HCT116 (cell line): ENCODE measurements around the gene SNRPF. TPM values are rescaled to one million over a fixed set of nuclear protein-coding genes. Genes with fewer than 3 reads are reported as not detected.
A peak's percentile ranks its signal among the peaks of the same experiment; 100 is the strongest.

Experiments used
- ATAC-seq: fragments of 200-7000 bp; cut with Tn5 transposase; 2 replicates; pipeline ENCODE4 v1.9.1; 2020; ENCODE audit warnings: mild to moderate bottlenecking, moderate library complexity
- BruUV-seq: library from RNA; stranded (reverse); fragments of 400-500 nt; replicated peaks from 2 replicates; lab custom pipeline; 2021; lab: Mats Ljungman, UMichigan
- CTCF ChIA-PET: fragments of 300-600 bp; sonication (Branson Sonifier 250); formaldehyde crosslinking; loops from one replicate; lab custom pipeline; 2021; ENCODE audit warnings: antibody characterized with exemption; lab: Charles Lee
- POLR2A ChIA-PET: fragments of 300-600, 350-600 bp; sonication (Branson Sonifier 250); formaldehyde crosslinking; loops from one replicate; lab custom pipeline; 2021; ENCODE audit warnings: antibody characterized with exemption; lab: Charles Lee
- RAD21 ChIA-PET, 2 experiments: fragments of 300-600 bp; sonication (Branson Sonifier 250); formaldehyde crosslinking; loops; one replicate each; lab custom pipeline; 2023; ENCODE audit warnings: low total read pairs in 2 of 2; ENCODE audit not compliant: uncharacterized antibody in 2 of 2, unreplicated experiment in 2 of 2, low non-redundant PET in 1 of 2; lab: Charles Lee
- DNase-seq: peaks from one replicate; pipeline ENCODE4 v3.0.0-alpha.2; 2010; ENCODE audit warnings: low read depth, low spot score
- H2AFZ ChIP-seq: fragments of 200-600 bp; shearing (Covaris generic), sonication (generic); 2 replicates; pipeline ENCODE4 v1.6.1; 2017; ENCODE audit warnings: low read depth, mixed run types, mixed read lengths, antibody characterized with exemption, low read length; ENCODE audit not compliant: poor library complexity, severe bottlenecking
- H3K27ac ChIP-seq: 2 replicates; pipeline ENCODE4 v1.5.1; 2012; ENCODE audit warnings: low read depth, low read length
- H3K27me3 ChIP-seq: fragments of 200-600 bp; sonication (generic); 2 replicates; pipeline ENCODE4 v1.6.1; 2016; ENCODE audit warnings: mixed run types, low read length, mixed read lengths; ENCODE audit not compliant: insufficient read depth
- H3K36me3 ChIP-seq, 2 experiments: fragments of 200-500 bp in 1 of 2; fragments of 200-600 bp in 1 of 2; sonication (Bioruptor generic) in 1 of 2; sonication (generic) in 1 of 2; 2 replicates each; pipeline versions ENCODE4 v1.5.1 to v1.6.1; 2014 to 2016; ENCODE audit warnings: low read length in 2 of 2, inconsistent platforms in 1 of 2, mixed read lengths in 1 of 2, mixed run types in 1 of 2; ENCODE audit not compliant: insufficient read depth in 2 of 2, control insufficient read depth in 1 of 2
- H3K4me1 ChIP-seq, 2 experiments: fragments of 200-600 bp in 1 of 2; sonication (generic) in 1 of 2; 2 replicates each; pipeline versions ENCODE4 v1.5.1 to v1.6.1; 2012 to 2017; ENCODE audit warnings: low read length in 2 of 2, inconsistent platforms in 1 of 2, mild to moderate bottlenecking in 1 of 2, mixed read lengths in 1 of 2, mixed run types in 1 of 2, moderate library complexity in 1 of 2; ENCODE audit not compliant: insufficient read depth in 2 of 2, control insufficient read depth in 1 of 2
- H3K4me2 ChIP-seq: fragments of 200-600 bp; sonication (generic); 2 replicates; pipeline ENCODE4 v1.6.1; 2017; ENCODE audit warnings: mixed run types, low read length, mixed read lengths
- H3K4me3 ChIP-seq, 2 experiments: fragments of 200-600 bp in 1 of 2; sonication (generic) in 1 of 2; replicated peaks in 1 of 2; 2 replicates each; pipeline ENCODE4 v1.5.1; 2011 to 2016; ENCODE audit warnings: low read length in 2 of 2, control low read depth in 1 of 2, low read depth in 1 of 2, mild to moderate bottlenecking in 1 of 2, mixed read lengths in 1 of 2, mixed run types in 1 of 2
- H3K79me2 ChIP-seq: fragments of 200-600 bp; sonication (generic); 2 replicates; pipeline ENCODE4 v1.6.1; 2017; ENCODE audit warnings: mild to moderate bottlenecking, mixed run types, low read length, moderate library complexity, mixed read lengths; ENCODE audit not compliant: insufficient read depth
- H3K9ac ChIP-seq: fragments of 200-600 bp; sonication (generic); 2 replicates; pipeline ENCODE4 v1.6.1; 2016; ENCODE audit warnings: low read length, mixed read lengths
- H3K9me2 ChIP-seq: fragments of 200-600 bp; sonication (generic), shearing (Covaris generic); 2 replicates; pipeline ENCODE4 v1.6.1; 2017; ENCODE audit warnings: mixed run types, mild to moderate bottlenecking, moderate library complexity; ENCODE audit not compliant: insufficient read depth
- H3K9me3 ChIP-seq, 2 experiments: fragments of 200-500 bp in 1 of 2; fragments of 200-600 bp in 1 of 2; sonication (Bioruptor generic) in 1 of 2; sonication (generic) in 1 of 2; 2 replicates each; pipeline ENCODE4 v1.6.1; 2014 to 2017; ENCODE audit warnings: low read length in 2 of 2, mixed read lengths in 2 of 2, inconsistent platforms in 1 of 2, low read depth in 1 of 2, mild to moderate bottlenecking in 1 of 2, mixed run types in 1 of 2, moderate library complexity in 1 of 2; ENCODE audit not compliant: control insufficient read depth in 1 of 2, insufficient read depth in 1 of 2
- H4K20me1 ChIP-seq: fragments of 200-600 bp; sonication (generic), shearing (Covaris generic); 2 replicates; pipeline ENCODE4 v1.6.1; 2017; ENCODE audit warnings: mixed run types, mild to moderate bottlenecking, moderate library complexity; ENCODE audit not compliant: insufficient read depth
- CBX3 ChIP-seq: IDR thresholded peaks from 2 replicates; pipeline ENCODE4 v1.6.1; 2012; ENCODE audit warnings: low read depth
- EGR1 ChIP-seq: IDR thresholded peaks from 2 replicates; pipeline ENCODE4 v1.6.1; 2012; ENCODE audit warnings: low read depth
- ELF1 ChIP-seq: IDR thresholded peaks from 2 replicates; pipeline ENCODE4 v1.6.1; 2012; ENCODE audit warnings: low read depth, borderline replicate concordance
- EZH2 ChIP-seq: fragments of 200-600 bp; sonication (generic); IDR thresholded peaks from 2 replicates; pipeline ENCODE4 v1.6.1; 2017; ENCODE audit warnings: antibody characterized with exemption, mixed run types
- FOSL1 ChIP-seq: IDR thresholded peaks from 2 replicates; pipeline ENCODE4 v1.6.1; 2012; ENCODE audit warnings: low read depth
- JUND ChIP-seq: IDR thresholded peaks from 2 replicates; pipeline ENCODE4 v1.6.1; 2012
- POLR2A ChIP-seq: IDR thresholded peaks from 2 replicates; pipeline ENCODE4 v1.7.0; 2011; ENCODE audit warnings: borderline replicate concordance; ENCODE audit not compliant: insufficient read depth, insufficient read length; ENCODE audit errors: extremely low read depth
- POLR2AphosphoS5 ChIP-seq: IDR thresholded peaks from 2 replicates; pipeline ENCODE4 v1.6.1; 2011; ENCODE audit warnings: mild to moderate bottlenecking, low read depth, low read length, moderate library complexity
- SP1 ChIP-seq: IDR thresholded peaks from 2 replicates; pipeline ENCODE4 v1.6.1; 2012; ENCODE audit warnings: low read depth
- SRF ChIP-seq: IDR thresholded peaks from 2 replicates; pipeline ENCODE4 v1.6.1; 2012; ENCODE audit warnings: low read depth
- intact Hi-C: fragments of 100-400 bp; cut with micrococcal nuclease; formaldehyde crosslinking; loops from 2 replicates; pipeline ENCODE4 v1.10.0; 2022
- total RNA-seq: library from RNA; stranded (reverse); gene quantifications from one replicate; pipeline ENCODE4 v1.2.1, GENCODE V29; 2021; ENCODE audit not compliant: unreplicated experiment
- TF ChIP-seq, protein P1 (sequence below): IDR thresholded peaks from 2 replicates; pipeline ENCODE4 v1.6.1; 2012
- TF ChIP-seq, protein P2 (sequence below): IDR thresholded peaks from 2 replicates; pipeline ENCODE4 v1.6.1; 2011; ENCODE audit warnings: mild to moderate bottlenecking, low read length, moderate library complexity; ENCODE audit not compliant: insufficient replicate concordance; ENCODE audit errors: extremely low read depth
- TF ChIP-seq, protein P3 (sequence below): IDR thresholded peaks from 2 replicates; pipeline ENCODE4 v1.6.1; 2012; ENCODE audit warnings: low read depth

SNRPF gene
- total RNA-seq, 1 experiment from 2014 or later: 56.3 TPM

DNA sequence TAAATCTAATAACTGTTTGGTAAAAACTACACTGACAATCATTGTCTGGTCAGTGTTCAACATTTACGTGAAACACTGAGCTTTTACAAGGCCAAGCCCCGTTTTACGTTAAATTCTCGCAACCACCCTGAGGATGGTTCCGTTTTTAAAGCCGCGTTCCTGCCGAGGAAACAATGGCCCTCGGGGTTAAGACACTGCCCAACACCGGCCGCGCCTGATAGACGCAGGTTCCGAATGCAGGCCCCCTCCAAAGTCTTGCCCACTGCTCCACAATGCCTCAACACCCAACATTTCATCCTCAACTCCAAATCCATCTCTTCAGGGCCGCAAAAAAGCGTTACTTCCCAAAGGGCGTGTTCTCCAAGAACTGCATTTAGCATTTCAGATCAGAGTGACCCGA is 953 bp upstream of the SNRPF start:
- Histone ChIP-seq H3K9me2 (no peaks in the 10 kb centered on the region), H3K4me2 (peak overlapping the region; percentile 65), H3K9ac (no peak overlapping the region), H3K9me3 (no peaks in the 10 kb centered on the region), H3K36me3 (peaks cover 13 to 21% of the 10 kb centered on the region in 2 experiments), H3K4me3 (peak overlapping the region in 1 of 2 experiments; percentile 94; a peak in 2 of 4 replicates), H4K20me1 (peaks cover 8% of the 10 kb centered on the region; the same call in 1 of the 2 replicates), H2AFZ (no peak overlapping the region), H3K79me2 (peaks cover 41% of the 10 kb centered on the region)
- POLR2A ChIA-PET: no interaction called here
- intact Hi-C loops: no loop called here
- no peak for DNase-seq
- TSS peak; percentile 52 for BruUV-seq
- TF ChIP-seq EZH2: no peak
- TF ChIP-seq, protein P1, sequence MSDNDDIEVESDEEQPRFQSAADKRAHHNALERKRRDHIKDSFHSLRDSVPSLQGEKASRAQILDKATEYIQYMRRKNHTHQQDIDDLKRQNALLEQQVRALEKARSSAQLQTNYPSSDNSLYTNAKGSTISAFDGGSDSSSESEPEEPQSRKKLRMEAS: no peak
- no peak for TF ChIP-seq JUND
- TF ChIP-seq FOSL1: no peak
- TF ChIP-seq POLR2A: no peak
- TF ChIP-seq, protein P2, sequence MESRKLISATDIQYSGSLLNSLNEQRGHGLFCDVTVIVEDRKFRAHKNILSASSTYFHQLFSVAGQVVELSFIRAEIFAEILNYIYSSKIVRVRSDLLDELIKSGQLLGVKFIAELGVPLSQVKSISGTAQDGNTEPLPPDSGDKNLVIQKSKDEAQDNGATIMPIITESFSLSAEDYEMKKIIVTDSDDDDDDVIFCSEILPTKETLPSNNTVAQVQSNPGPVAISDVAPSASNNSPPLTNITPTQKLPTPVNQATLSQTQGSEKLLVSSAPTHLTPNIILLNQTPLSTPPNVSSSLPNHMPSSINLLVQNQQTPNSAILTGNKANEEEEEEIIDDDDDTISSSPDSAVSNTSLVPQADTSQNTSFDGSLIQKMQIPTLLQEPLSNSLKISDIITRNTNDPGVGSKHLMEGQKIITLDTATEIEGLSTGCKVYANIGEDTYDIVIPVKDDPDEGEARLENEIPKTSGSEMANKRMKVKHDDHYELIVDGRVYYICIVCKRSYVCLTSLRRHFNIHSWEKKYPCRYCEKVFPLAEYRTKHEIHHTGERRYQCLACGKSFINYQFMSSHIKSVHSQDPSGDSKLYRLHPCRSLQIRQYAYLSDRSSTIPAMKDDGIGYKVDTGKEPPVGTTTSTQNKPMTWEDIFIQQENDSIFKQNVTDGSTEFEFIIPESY: no peak
- TF ChIP-seq POLR2AphosphoS5: no peak
- no peak for TF ChIP-seq ELF1
- no peak for TF ChIP-seq SRF
- TF ChIP-seq EGR1: no peak
- TF ChIP-seq, protein P3, sequence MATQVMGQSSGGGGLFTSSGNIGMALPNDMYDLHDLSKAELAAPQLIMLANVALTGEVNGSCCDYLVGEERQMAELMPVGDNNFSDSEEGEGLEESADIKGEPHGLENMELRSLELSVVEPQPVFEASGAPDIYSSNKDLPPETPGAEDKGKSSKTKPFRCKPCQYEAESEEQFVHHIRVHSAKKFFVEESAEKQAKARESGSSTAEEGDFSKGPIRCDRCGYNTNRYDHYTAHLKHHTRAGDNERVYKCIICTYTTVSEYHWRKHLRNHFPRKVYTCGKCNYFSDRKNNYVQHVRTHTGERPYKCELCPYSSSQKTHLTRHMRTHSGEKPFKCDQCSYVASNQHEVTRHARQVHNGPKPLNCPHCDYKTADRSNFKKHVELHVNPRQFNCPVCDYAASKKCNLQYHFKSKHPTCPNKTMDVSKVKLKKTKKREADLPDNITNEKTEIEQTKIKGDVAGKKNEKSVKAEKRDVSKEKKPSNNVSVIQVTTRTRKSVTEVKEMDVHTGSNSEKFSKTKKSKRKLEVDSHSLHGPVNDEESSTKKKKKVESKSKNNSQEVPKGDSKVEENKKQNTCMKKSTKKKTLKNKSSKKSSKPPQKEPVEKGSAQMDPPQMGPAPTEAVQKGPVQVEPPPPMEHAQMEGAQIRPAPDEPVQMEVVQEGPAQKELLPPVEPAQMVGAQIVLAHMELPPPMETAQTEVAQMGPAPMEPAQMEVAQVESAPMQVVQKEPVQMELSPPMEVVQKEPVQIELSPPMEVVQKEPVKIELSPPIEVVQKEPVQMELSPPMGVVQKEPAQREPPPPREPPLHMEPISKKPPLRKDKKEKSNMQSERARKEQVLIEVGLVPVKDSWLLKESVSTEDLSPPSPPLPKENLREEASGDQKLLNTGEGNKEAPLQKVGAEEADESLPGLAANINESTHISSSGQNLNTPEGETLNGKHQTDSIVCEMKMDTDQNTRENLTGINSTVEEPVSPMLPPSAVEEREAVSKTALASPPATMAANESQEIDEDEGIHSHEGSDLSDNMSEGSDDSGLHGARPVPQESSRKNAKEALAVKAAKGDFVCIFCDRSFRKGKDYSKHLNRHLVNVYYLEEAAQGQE: no peak
- no peak for TF ChIP-seq SP1
- no peak for TF ChIP-seq CBX3
- TF ChIP-seq, all 23 proteins: peak for 0
- Histone ChIP-seq H3K27me3 (no peaks in the 10 kb centered on the region), H3K27ac (no peak overlapping the region), H3K4me1 (peaks cover 8 to 26% of the 10 kb centered on the region in 2 experiments)
- ChIA-PET CTCF (no interaction called here), RAD21 (no interaction called here)
- no peak for ATAC-seq
